ENCODE results near the gene NRXN3.

NRXN3 gene

DNA sequence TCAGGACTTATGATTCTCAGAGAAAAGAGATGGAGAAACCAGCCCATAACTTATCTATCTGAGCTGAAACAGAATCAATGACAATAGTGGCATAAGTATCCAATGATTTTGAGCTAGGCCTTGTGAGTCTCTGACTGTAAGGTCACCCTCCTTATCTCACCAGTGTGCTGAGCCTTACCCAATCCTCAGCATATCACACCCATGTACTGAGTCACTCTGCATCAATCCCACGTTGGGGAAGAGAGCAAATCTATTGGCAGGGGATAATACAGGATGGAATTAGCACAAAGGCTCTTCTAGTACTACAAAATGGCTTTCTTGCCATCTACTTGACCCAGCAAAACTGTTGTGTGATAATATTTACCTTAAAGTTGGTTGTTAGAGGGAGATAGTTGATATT is 997.8 kb downstream of the NRXN3 start:
- H3K4me3 ChIP-seq (ENCODE audit: control insufficient read depth in 1 of 7, extremely low read depth in 1 of 7, insufficient read depth in 4 of 7, low read depth in 2 of 7, low read length in 6 of 7) = no peak overlapping the region
- H3K27ac ChIP-seq (ENCODE audit: insufficient read depth in 1 of 2, low read depth in 1 of 2, low read length in 2 of 2, poor library complexity in 1 of 2, severe bottlenecking in 2 of 2) = no peak overlapping the region
- no peaks in the 10 kb centered on the region for H3K36me3 ChIP-seq (ENCODE audit: control insufficient read depth in 4 of 4, insufficient read depth in 4 of 4, low read length in 3 of 4)
- DNase-seq = no peak
- WGBS (ENCODE audit: insufficient coverage) = 40% methylated on average over 1 of the region's 1 CpG
- ChIA-PET POLR2A (no interaction called here), CTCF (no interaction called here)
- H3K4me1 ChIP-seq (ENCODE audit: control extremely low read depth in 1 of 4, control insufficient read depth in 4 of 4, insufficient read depth in 4 of 4, low read length in 3 of 4) = no peaks in the 10 kb centered on the region
- no peaks in the 10 kb centered on the region for H3K27me3 ChIP-seq (replicated peaks in 2 of 5; ENCODE audit: control insufficient read depth in 4 of 5, insufficient read depth in 5 of 5, low read length in 4 of 5)
- H3K9me3 ChIP-seq (ENCODE audit: control extremely low read depth in 1 of 5, control insufficient read depth in 4 of 5, insufficient read depth in 2 of 5, low read depth in 1 of 5, low read length in 4 of 5) = no peaks in the 10 kb centered on the region

GRCh38 chr14:79175671-79176070 is 1005.5 kb downstream of the NRXN3 start:
- POLR2A ChIA-PET = no interaction called here
- H3K9me3 ChIP-seq (ENCODE audit: control extremely low read depth in 1 of 5, control insufficient read depth in 4 of 5, insufficient read depth in 2 of 5, low read depth in 1 of 5, low read length in 4 of 5) = no peaks in the 10 kb centered on the region
- no peaks in the 10 kb centered on the region for H3K27me3 ChIP-seq (replicated peaks in 2 of 5; ENCODE audit: control insufficient read depth in 4 of 5, insufficient read depth in 5 of 5, low read length in 4 of 5)

GRCh38 chr14:79177106-79177505 is 1006.9 kb downstream of the NRXN3 start:
- H3K9me3 ChIP-seq (ENCODE audit: control extremely low read depth in 1 of 5, control insufficient read depth in 4 of 5, insufficient read depth in 2 of 5, low read depth in 1 of 5, low read length in 4 of 5) = no peaks in the 10 kb centered on the region
- ChIA-PET CTCF (no interaction called here), POLR2A (no interaction called here)
- H3K27ac ChIP-seq (ENCODE audit: insufficient read depth in 1 of 2, low read depth in 1 of 2, low read length in 2 of 2, poor library complexity in 1 of 2, severe bottlenecking in 2 of 2) = no peak overlapping the region
- 100% methylated on average over 1 of the region's 4 CpGs for WGBS (ENCODE audit: insufficient coverage)
- no peaks in the 10 kb centered on the region for H3K36me3 ChIP-seq (ENCODE audit: control insufficient read depth in 4 of 4, insufficient read depth in 4 of 4, low read length in 3 of 4)
- H3K4me3 ChIP-seq (ENCODE audit: control insufficient read depth in 1 of 7, extremely low read depth in 1 of 7, insufficient read depth in 4 of 7, low read depth in 2 of 7, low read length in 6 of 7) = no peak overlapping the region
- no peaks in the 10 kb centered on the region for H3K27me3 ChIP-seq (replicated peaks in 2 of 5; ENCODE audit: control insufficient read depth in 4 of 5, insufficient read depth in 5 of 5, low read length in 4 of 5)
- DNase-seq = no peak
- no peaks in the 10 kb centered on the region for H3K4me1 ChIP-seq (ENCODE audit: control extremely low read depth in 1 of 4, control insufficient read depth in 4 of 4, insufficient read depth in 4 of 4, low read length in 3 of 4)

More at GRCh38 chr14:79175671-79176070, 1005.5 kb downstream of the NRXN3 start:
- no peaks in the 10 kb centered on the region for H3K4me1 ChIP-seq (ENCODE audit: control extremely low read depth in 1 of 4, control insufficient read depth in 4 of 4, insufficient read depth in 4 of 4, low read length in 3 of 4)
- no peak overlapping the region for H3K4me3 ChIP-seq (ENCODE audit: control insufficient read depth in 1 of 7, extremely low read depth in 1 of 7, insufficient read depth in 4 of 7, low read depth in 2 of 7, low read length in 6 of 7)
- H3K36me3 ChIP-seq (ENCODE audit: control insufficient read depth in 4 of 4, insufficient read depth in 4 of 4, low read length in 3 of 4) = no peaks in the 10 kb centered on the region
- DNase-seq = no peak
- CTCF ChIA-PET = no interaction called here
- no peak overlapping the region for H3K27ac ChIP-seq (ENCODE audit: insufficient read depth in 1 of 2, low read depth in 1 of 2, low read length in 2 of 2, poor library complexity in 1 of 2, severe bottlenecking in 2 of 2)
- WGBS (ENCODE audit: insufficient coverage) = 48% methylated on average over 2 of the region's 5 CpGs

DNA sequence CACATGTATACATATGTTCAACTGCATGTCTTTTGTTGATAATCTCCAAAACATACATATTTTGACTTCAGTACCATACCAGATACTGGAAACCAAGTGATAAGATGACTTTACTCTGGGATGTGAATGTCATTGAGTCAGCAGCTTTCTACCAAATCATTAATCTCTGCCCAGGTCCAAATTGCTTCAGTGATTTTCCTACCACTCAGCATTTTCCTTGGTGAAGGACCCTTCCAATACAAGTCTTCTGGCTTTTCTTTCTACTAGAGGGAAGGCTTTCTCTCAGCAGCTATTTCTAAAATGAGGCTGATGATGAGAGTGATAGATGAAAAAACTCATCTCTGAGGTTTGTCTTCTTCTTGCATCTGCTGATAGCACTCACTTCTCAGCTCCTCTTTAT is 1008.5 kb downstream of the NRXN3 start:
- H3K4me1 ChIP-seq (ENCODE audit: control extremely low read depth in 1 of 4, control insufficient read depth in 4 of 4, insufficient read depth in 4 of 4, low read length in 3 of 4) = no peaks in the 10 kb centered on the region
- H3K27me3 ChIP-seq (replicated peaks in 2 of 5; ENCODE audit: control insufficient read depth in 4 of 5, insufficient read depth in 5 of 5, low read length in 4 of 5) = no peaks in the 10 kb centered on the region
- POLR2A ChIA-PET = no interaction called here
- H3K36me3 ChIP-seq (ENCODE audit: control insufficient read depth in 4 of 4, insufficient read depth in 4 of 4, low read length in 3 of 4) = no peaks in the 10 kb centered on the region
- no peak overlapping the region for H3K4me3 ChIP-seq (ENCODE audit: control insufficient read depth in 1 of 7, extremely low read depth in 1 of 7, insufficient read depth in 4 of 7, low read depth in 2 of 7, low read length in 6 of 7)
- no peak overlapping the region for H3K27ac ChIP-seq (ENCODE audit: insufficient read depth in 1 of 2, low read depth in 1 of 2, low read length in 2 of 2, poor library complexity in 1 of 2, severe bottlenecking in 2 of 2)
- no peak for DNase-seq
- CTCF ChIA-PET = no interaction called here
- H3K9me3 ChIP-seq (ENCODE audit: control extremely low read depth in 1 of 5, control insufficient read depth in 4 of 5, insufficient read depth in 2 of 5, low read depth in 1 of 5, low read length in 4 of 5) = no peaks in the 10 kb centered on the region

DNA sequence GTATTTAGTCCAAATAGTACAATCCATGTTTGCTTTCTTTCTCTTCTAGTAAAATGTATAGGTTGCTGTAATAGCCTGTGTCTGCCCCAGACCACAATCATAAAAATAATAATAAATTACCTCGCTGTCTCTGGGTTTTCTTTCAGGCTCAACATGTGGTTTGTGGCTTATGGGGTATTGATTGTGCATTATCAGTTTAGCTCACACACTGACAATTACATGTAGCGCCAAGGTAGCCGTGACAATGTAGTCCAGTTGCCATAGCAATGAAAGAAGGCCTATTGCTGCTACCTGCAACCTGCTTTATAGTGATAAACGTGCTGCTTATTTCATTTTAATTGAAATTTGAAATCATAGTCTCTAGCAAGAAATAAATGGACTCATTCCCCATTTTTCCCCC is 1009.8 kb downstream of the NRXN3 start:
- POLR2A ChIA-PET = no interaction called here
- no peak overlapping the region for H3K4me3 ChIP-seq (ENCODE audit: control insufficient read depth in 1 of 7, extremely low read depth in 1 of 7, insufficient read depth in 4 of 7, low read depth in 2 of 7, low read length in 6 of 7)
- H3K4me1 ChIP-seq (ENCODE audit: control extremely low read depth in 1 of 4, control insufficient read depth in 4 of 4, insufficient read depth in 4 of 4, low read length in 3 of 4) = no peaks in the 10 kb centered on the region
- WGBS (ENCODE audit: insufficient coverage) = 100% methylated on average over 1 of the region's 4 CpGs
- H3K9me3 ChIP-seq (ENCODE audit: control extremely low read depth in 1 of 5, control insufficient read depth in 4 of 5, insufficient read depth in 2 of 5, low read depth in 1 of 5, low read length in 4 of 5) = no peaks in the 10 kb centered on the region
- H3K27me3 ChIP-seq (replicated peaks in 2 of 5; ENCODE audit: control insufficient read depth in 4 of 5, insufficient read depth in 5 of 5, low read length in 4 of 5) = no peaks in the 10 kb centered on the region
- no peak for DNase-seq
- no peak overlapping the region for H3K27ac ChIP-seq (ENCODE audit: insufficient read depth in 1 of 2, low read depth in 1 of 2, low read length in 2 of 2, poor library complexity in 1 of 2, severe bottlenecking in 2 of 2)
- no peaks in the 10 kb centered on the region for H3K36me3 ChIP-seq (ENCODE audit: control insufficient read depth in 4 of 4, insufficient read depth in 4 of 4, low read length in 3 of 4)
- CTCF ChIA-PET = no interaction called here

DNA sequence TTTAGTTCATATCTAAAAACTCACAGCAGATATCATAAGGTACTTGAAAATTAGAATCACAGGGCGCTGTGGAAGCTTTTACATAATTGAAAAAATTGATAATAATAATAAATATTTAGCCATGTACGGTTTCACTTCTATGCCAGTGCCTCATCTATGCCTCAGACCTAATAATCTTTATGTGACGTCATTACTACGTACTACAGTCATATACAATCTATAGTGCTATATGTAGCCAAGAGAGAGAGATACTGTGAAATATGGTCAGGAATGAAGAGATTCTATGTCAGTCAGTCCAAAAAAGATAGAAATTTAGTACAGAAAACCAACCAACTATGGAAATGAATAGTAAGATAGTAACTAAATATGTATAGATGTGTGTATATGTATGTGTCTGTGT is 1010.5 kb downstream of the NRXN3 start:
- ChIA-PET POLR2A (no interaction called here), CTCF (no interaction called here)
- Histone ChIP-seq H3K36me3 (ENCODE audit: control insufficient read depth in 4 of 4, insufficient read depth in 4 of 4, low read length in 3 of 4) (no peaks in the 10 kb centered on the region), H3K27ac (ENCODE audit: insufficient read depth in 1 of 2, low read depth in 1 of 2, low read length in 2 of 2, poor library complexity in 1 of 2, severe bottlenecking in 2 of 2) (no peak overlapping the region), H3K9me3 (ENCODE audit: control extremely low read depth in 1 of 5, control insufficient read depth in 4 of 5, insufficient read depth in 2 of 5, low read depth in 1 of 5, low read length in 4 of 5) (no peaks in the 10 kb centered on the region), H3K27me3 (replicated peaks in 2 of 5; ENCODE audit: control insufficient read depth in 4 of 5, insufficient read depth in 5 of 5, low read length in 4 of 5) (no peaks in the 10 kb centered on the region), H3K4me3 (ENCODE audit: control insufficient read depth in 1 of 7, extremely low read depth in 1 of 7, insufficient read depth in 4 of 7, low read depth in 2 of 7, low read length in 6 of 7) (no peak overlapping the region), H3K4me1 (ENCODE audit: control extremely low read depth in 1 of 4, control insufficient read depth in 4 of 4, insufficient read depth in 4 of 4, low read length in 3 of 4) (no peaks in the 10 kb centered on the region)
- no peak for DNase-seq
- WGBS (ENCODE audit: insufficient coverage) = no CpG with 5 or more reads among the region's 4 CpGs

DNA sequence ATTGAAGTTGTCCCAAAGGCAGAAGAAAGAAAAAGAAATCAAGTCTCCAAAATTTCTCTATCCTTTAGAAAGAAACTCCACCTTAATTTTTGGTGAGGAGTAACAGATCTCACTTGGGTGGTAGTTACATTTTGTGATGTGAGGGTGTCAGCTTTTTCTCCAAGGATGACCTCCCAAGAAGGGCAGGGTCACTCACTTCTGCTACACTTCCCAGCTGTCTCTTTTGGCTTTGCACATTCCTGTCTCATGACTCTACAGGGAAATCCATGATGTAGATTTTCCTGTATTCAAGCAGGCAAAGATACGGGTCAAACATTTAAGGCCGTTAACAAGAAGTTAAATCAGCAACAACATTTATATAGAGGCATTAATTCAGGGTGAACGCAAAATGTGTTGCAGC is 1016.4 kb downstream of the NRXN3 start:
- CTCF ChIA-PET = no interaction called here

More for the DNA sequence above, 1016.4 kb downstream of the NRXN3 start:
- 100% methylated on average over 2 of the region's 3 CpGs for WGBS (ENCODE audit: insufficient coverage)
- POLR2A ChIA-PET = no interaction called here
- Histone ChIP-seq H3K4me1 (ENCODE audit: control extremely low read depth in 1 of 4, control insufficient read depth in 4 of 4, insufficient read depth in 4 of 4, low read length in 3 of 4) (no peaks in the 10 kb centered on the region), H3K36me3 (ENCODE audit: control insufficient read depth in 4 of 4, insufficient read depth in 4 of 4, low read length in 3 of 4) (no peaks in the 10 kb centered on the region), H3K27me3 (replicated peaks in 2 of 5; ENCODE audit: control insufficient read depth in 4 of 5, insufficient read depth in 5 of 5, low read length in 4 of 5) (no peaks in the 10 kb centered on the region), H3K4me3 (ENCODE audit: control insufficient read depth in 1 of 7, extremely low read depth in 1 of 7, insufficient read depth in 4 of 7, low read depth in 2 of 7, low read length in 6 of 7) (no peak overlapping the region), H3K9me3 (ENCODE audit: control extremely low read depth in 1 of 5, control insufficient read depth in 4 of 5, insufficient read depth in 2 of 5, low read depth in 1 of 5, low read length in 4 of 5) (no peaks in the 10 kb centered on the region), H3K27ac (ENCODE audit: insufficient read depth in 1 of 2, low read depth in 1 of 2, low read length in 2 of 2, poor library complexity in 1 of 2, severe bottlenecking in 2 of 2) (no peak overlapping the region)
- no peak for DNase-seq

Measured in common myeloid progenitor, CD34-positive (primary cell).